ENCODE results near the gene ANKRD55. TPM values are rescaled to one million over a fixed set of nuclear protein-coding genes. Genes with fewer than 3 reads are reported as not detected.
"Not testable (repeated sequence)": the region's sequence is repeated elsewhere in the genome, so short reads cannot be mapped to it uniquely, and the experiment has no call there.

The ANKRD55 gene
- total RNA-seq, 4 donors from 2014 or later, result not detected

GRCh38 chr5:56215019-56215830, 17.9 kb downstream of the ANKRD55 start:
- H3K36me3 ChIP-seq, result no peaks in the 10 kb centered on the region
- H3K9me3 ChIP-seq, result peaks cover 0 to 21% (median 0%) of the 10 kb centered on the region in 4 donors
- 81 to 84% methylated on average over 7 of the region's 7 CpGs for WGBS, 2 donors
- no peak for TF ChIP-seq EP300 (IDR thresholded peaks at IDR 0.05)
- TF ChIP-seq, protein P1, sequence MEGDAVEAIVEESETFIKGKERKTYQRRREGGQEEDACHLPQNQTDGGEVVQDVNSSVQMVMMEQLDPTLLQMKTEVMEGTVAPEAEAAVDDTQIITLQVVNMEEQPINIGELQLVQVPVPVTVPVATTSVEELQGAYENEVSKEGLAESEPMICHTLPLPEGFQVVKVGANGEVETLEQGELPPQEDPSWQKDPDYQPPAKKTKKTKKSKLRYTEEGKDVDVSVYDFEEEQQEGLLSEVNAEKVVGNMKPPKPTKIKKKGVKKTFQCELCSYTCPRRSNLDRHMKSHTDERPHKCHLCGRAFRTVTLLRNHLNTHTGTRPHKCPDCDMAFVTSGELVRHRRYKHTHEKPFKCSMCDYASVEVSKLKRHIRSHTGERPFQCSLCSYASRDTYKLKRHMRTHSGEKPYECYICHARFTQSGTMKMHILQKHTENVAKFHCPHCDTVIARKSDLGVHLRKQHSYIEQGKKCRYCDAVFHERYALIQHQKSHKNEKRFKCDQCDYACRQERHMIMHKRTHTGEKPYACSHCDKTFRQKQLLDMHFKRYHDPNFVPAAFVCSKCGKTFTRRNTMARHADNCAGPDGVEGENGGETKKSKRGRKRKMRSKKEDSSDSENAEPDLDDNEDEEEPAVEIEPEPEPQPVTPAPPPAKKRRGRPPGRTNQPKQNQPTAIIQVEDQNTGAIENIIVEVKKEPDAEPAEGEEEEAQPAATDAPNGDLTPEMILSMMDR (IDR thresholded peaks at IDR 0.05), result no peak
- no peak for TF ChIP-seq POLR2A (IDR thresholded peaks at IDR 0.05)
- H3K27ac ChIP-seq, result no peak overlapping the region
- H3K4me3 ChIP-seq, result no peak overlapping the region
- DNase-seq (ENCODE audit: low spot score in 2 of 2), result no peak
- peaks cover 0 to 13% (median 0%) of the 10 kb centered on the region in 4 donors for H3K4me1 ChIP-seq
- H3K27me3 ChIP-seq, result no peaks in the 10 kb centered on the region

DNA sequence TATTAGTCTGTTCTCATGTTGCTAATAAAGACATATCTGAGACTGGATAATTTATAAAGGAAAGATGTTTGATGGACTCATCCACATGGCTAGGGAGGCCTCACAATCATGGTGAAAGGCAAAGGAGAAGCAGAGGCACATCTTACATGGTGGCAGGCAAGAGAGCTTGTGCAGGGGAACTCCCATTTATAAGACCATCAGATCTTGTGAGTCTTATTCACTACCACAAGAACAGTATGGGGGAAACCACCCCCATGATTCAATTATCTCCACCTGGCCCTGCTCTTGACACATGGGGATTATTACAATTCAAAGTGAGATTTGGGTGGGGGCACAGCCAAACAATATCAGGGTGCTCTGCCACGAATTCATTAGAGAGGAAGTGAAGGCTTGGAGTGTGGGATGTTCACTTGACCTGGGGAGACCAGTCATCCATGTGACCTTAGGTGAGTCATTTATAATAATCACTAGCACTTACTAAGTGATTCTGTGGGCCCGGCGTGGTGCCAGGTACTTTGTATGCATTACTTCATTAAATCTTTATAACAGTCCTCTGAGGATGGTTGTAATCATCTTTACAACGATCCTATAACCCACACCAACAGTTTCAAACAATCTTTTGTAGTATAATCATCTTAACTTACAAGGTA, 19.1 kb downstream of the ANKRD55 start:
- whole genome bisulfite sequencing, 2 donors, result 88 to 89% methylated on average over 4 of the region's 4 CpGs
- peaks cover 0 to 13% (median 0%) of the 10 kb centered on the region in 4 donors for H3K4me1 ChIP-seq
- peaks cover 0 to 21% (median 0%) of the 10 kb centered on the region in 4 donors for H3K9me3 ChIP-seq

DNA sequence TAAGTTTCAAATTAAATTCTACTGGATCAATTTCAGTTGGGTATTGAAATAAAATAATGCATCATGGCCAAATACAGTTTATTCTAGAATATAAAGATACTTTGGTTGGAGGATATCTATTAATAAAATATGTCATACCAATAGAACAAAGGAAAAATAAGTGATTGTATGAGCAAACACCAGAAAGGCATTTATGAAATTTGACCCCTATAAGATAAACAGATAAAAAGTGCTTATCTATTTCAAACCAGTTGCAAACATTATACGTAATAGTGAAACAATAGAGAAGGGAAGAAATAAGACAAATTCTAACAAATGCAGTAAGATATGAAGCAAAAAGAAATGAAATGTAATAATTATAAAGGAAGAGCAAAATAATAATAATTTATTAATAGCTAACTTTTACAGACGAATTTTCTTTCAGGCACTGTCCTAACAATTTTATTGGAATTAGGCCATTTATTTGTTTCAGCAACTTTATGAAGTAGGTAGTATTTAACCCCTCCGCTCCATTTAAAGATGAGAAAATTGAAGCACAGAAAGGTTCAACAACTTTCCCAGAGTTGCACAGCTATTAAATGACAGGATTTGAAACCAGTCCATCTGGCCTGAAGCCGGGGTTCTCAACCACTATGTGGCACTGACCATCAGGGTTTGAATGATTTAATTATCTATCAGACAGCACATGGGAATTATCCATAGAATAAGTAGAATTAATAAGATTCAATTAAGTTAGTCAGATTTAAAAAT, 20.8 kb downstream of the ANKRD55 start:
- TF ChIP-seq, protein P1 (IDR thresholded peaks at IDR 0.05), result no peak
- TF ChIP-seq POLR2A (IDR thresholded peaks at IDR 0.05), result no peak
- no peak for TF ChIP-seq EP300 (IDR thresholded peaks at IDR 0.05)
- Histone ChIP-seq H3K36me3 (no peaks in the 10 kb centered on the region), H3K27me3 (no peaks in the 10 kb centered on the region), H3K4me3 (no peak overlapping the region), H3K27ac (no peak overlapping the region), H3K9me3 (peaks cover 0 to 18% (median 0%) of the 10 kb centered on the region in 4 donors), H3K4me1 (peaks cover 0 to 13% (median 0%) of the 10 kb centered on the region in 4 donors)
- no peak for DNase-seq (ENCODE audit: low spot score in 2 of 2)
- WGBS, 2 donors, result 70 to 71% methylated on average over 4 of the region's 4 CpGs

More for the DNA sequence above, 19.1 kb downstream of the ANKRD55 start:
- not testable (repeated sequence) for DNase-seq (ENCODE audit: low spot score in 2 of 2); H3K4me3 ChIP-seq; H3K27ac ChIP-seq; H3K36me3 ChIP-seq; H3K27me3 ChIP-seq

- no peak overlapping the region for H3K4me3 ChIP-seq
- peak in 1 of 2 donors; percentile 19 for DNase-seq (ENCODE audit: low spot score in 2 of 2)
- TF ChIP-seq, protein P1 (IDR thresholded peaks at IDR 0.05), result no peak
- TF ChIP-seq EP300 (IDR thresholded peaks at IDR 0.05), result peak in 1 of 2 donors; percentile 81
- peaks cover 0 to 9% (median 0%) of the 10 kb centered on the region in 4 donors for H3K9me3 ChIP-seq
- peak overlapping the region in 2 of 4 donors; percentile 33 to 44 for H3K27ac ChIP-seq
- no peaks in the 10 kb centered on the region for H3K27me3 ChIP-seq
- H3K36me3 ChIP-seq, result no peaks in the 10 kb centered on the region
- peaks cover 0 to 13% (median 0%) of the 10 kb centered on the region in 4 donors for H3K4me1 ChIP-seq
- WGBS, 2 donors, result 36 to 37% methylated on average over 2 of the region's 2 CpGs
Measured at GRCh38 chr5:56211298-56211865, 21.7 kb downstream of the ANKRD55 start.

- no peak for DNase-seq (ENCODE audit: low spot score in 2 of 2)
- no peaks in the 10 kb centered on the region for H3K27me3 ChIP-seq
- TF ChIP-seq POLR2A (IDR thresholded peaks at IDR 0.05) (no peak), EP300 (IDR thresholded peaks at IDR 0.05) (no peak)
- TF ChIP-seq, protein P1 (IDR thresholded peaks at IDR 0.05), result no peak
- no peak overlapping the region for H3K4me3 ChIP-seq
- H3K4me1 ChIP-seq, result peaks cover 0 to 13% (median 0%) of the 10 kb centered on the region in 4 donors
- no peak overlapping the region for H3K27ac ChIP-seq
- WGBS, 2 donors, result 92 to 96% methylated on average over 9 of the region's 9 CpGs
- no peaks in the 10 kb centered on the region for H3K36me3 ChIP-seq
- H3K9me3 ChIP-seq, result peaks cover 0 to 3% (median 0%) of the 10 kb centered on the region in 4 donors
Measured at GRCh38 chr5:56208681-56209080, 24.4 kb downstream of the ANKRD55 start.

Measured in tibial nerve (tissue), 4 donors.